HEK293 (cell line): Measurements from ENCODE around the gene ASXL1.

Experiments used
- CTCF ChIA-PET: fragments of 350-600 bp; formaldehyde crosslinking; extraction: SDS; loops from one replicate; lab custom pipeline; 2021; ENCODE audit warnings: antibody characterized with exemption; lab: Yijun Ruan, JAX
- POLR2A ChIA-PET: fragments of 300-600 bp; formaldehyde crosslinking; extraction: SDS; loops from one replicate; lab custom pipeline; 2020; ENCODE audit warnings: antibody characterized with exemption, inconsistent platforms; lab: Yijun Ruan, JAX
- H3K27ac ChIP-seq: fragments of 200-500 bp; sonication (Bioruptor generic); 2 replicates; pipeline ENCODE4 v1.5.1; 2014; ENCODE audit warnings: low read depth, low read length, control low read depth, inconsistent platforms; ENCODE audit errors: extremely low read depth
- H3K36me3 ChIP-seq, 2 experiments: fragments of 200-500 bp in 1 of 2; sonication (Bioruptor generic) in 1 of 2; 1 replicate in 1 of 2; 2 replicates in 1 of 2; pipeline ENCODE4 v1.5.1; 2014 to 2017; ENCODE audit warnings: inconsistent platforms in 2 of 2, low read length in 2 of 2; ENCODE audit not compliant: control insufficient read depth in 2 of 2, insufficient read depth in 1 of 2
- H3K4me1 ChIP-seq: fragments of 200-500 bp; sonication (Bioruptor generic); 2 replicates; pipeline ENCODE4 v1.5.1; 2014; ENCODE audit warnings: mild to moderate bottlenecking, low read length, inconsistent platforms; ENCODE audit not compliant: control insufficient read depth, insufficient read depth
- H3K4me3 ChIP-seq: 2 replicates; pipeline ENCODE4 v1.5.1; 2011; ENCODE audit warnings: low read depth, mild to moderate bottlenecking, control low read depth, low read length, moderate library complexity
- H3K9me3 ChIP-seq: fragments of 200-500 bp; sonication (Bioruptor generic); 2 replicates; pipeline ENCODE4 v1.5.1; 2014; ENCODE audit warnings: low read depth, low read length, inconsistent platforms; ENCODE audit not compliant: control insufficient read depth, insufficient read depth
- EGR2 ChIP-seq: fragments of 450-650 bp; formaldehyde crosslinking; IDR thresholded peaks from 2 replicates; pipeline ENCODE4 v1.5.1; 2016; ENCODE audit warnings: low read depth, missing biosample characterization, missing genetic modification characterization
- GLIS1 ChIP-seq: fragments of 450-650 bp; formaldehyde crosslinking; IDR thresholded peaks from 2 replicates; pipeline ENCODE4 v1.5.1; 2016; ENCODE audit warnings: missing biosample characterization, missing genetic modification characterization
- GLIS2 ChIP-seq: fragments of 450-650 bp; formaldehyde crosslinking; IDR thresholded peaks from 2 replicates; pipeline ENCODE4 v1.5.1; 2016; ENCODE audit warnings: missing biosample characterization, missing genetic modification characterization
- SETDB1 ChIP-seq: IDR thresholded peaks from one replicate; pipeline ENCODE4 v1.6.1; 2017; ENCODE audit warnings: mild to moderate bottlenecking, low read length, moderate library complexity, mixed read lengths; ENCODE audit not compliant: insufficient read length
- ZFHX2 ChIP-seq: fragments of 450-650 bp; formaldehyde crosslinking; conservative IDR thresholded peaks from 2 replicates; pipeline ENCODE4 v1.5.1; 2016; ENCODE audit warnings: missing biosample characterization, missing genetic modification characterization
- ZIC2 ChIP-seq: fragments of 450-650 bp; formaldehyde crosslinking; IDR thresholded peaks from 2 replicates; pipeline ENCODE4 v1.5.1; 2016; ENCODE audit warnings: missing biosample characterization, missing genetic modification characterization
- ZNF114 ChIP-seq: fragments of 450-650 bp; formaldehyde crosslinking; IDR thresholded peaks from 2 replicates; pipeline ENCODE4 v1.5.0; 2017; ENCODE audit warnings: missing biosample characterization, missing genetic modification characterization
- ZNF214 ChIP-seq: fragments of 450-650 bp; formaldehyde crosslinking; IDR thresholded peaks from 2 replicates; pipeline ENCODE4 v1.5.1; 2017; ENCODE audit warnings: missing biosample characterization, mild to moderate bottlenecking, missing genetic modification characterization, borderline replicate concordance
- ZNF324 ChIP-seq: fragments of 450-650 bp; formaldehyde crosslinking; IDR thresholded peaks from 2 replicates; pipeline ENCODE4 v1.5.1; 2016; ENCODE audit warnings: missing biosample characterization, missing genetic modification characterization
- ZNF354C ChIP-seq: fragments of 450-650 bp; formaldehyde crosslinking; IDR thresholded peaks from 2 replicates; pipeline ENCODE4 v1.5.1; 2016; ENCODE audit warnings: missing biosample characterization, missing genetic modification characterization, low read depth, borderline replicate concordance
- ZNF629 ChIP-seq: fragments of 450-650 bp; formaldehyde crosslinking; IDR thresholded peaks from 2 replicates; pipeline ENCODE4 v1.5.1; 2017; ENCODE audit warnings: missing biosample characterization, missing genetic modification characterization
- ZNF658 ChIP-seq: fragments of 450-650 bp; formaldehyde crosslinking; IDR thresholded peaks from 2 replicates; pipeline ENCODE4; 2016; ENCODE audit warnings: missing biosample characterization, missing genetic modification characterization
- ZNF677 ChIP-seq: fragments of 450-650 bp; IDR thresholded peaks from 2 replicates; pipeline ENCODE4 v1.5.0; 2018; ENCODE audit warnings: missing biosample characterization, mild to moderate bottlenecking, missing genetic modification characterization, moderate library complexity
- ZSCAN16 ChIP-seq: fragments of 450-650 bp; formaldehyde crosslinking; IDR thresholded peaks from 2 replicates; pipeline ENCODE4 v1.5.1; 2016; ENCODE audit warnings: missing biosample characterization, missing genetic modification characterization
- TF ChIP-seq, protein P1 (sequence below): fragments of 450-650 bp; formaldehyde crosslinking; IDR thresholded peaks from 2 replicates; pipeline ENCODE4 v1.5.1; 2016; ENCODE audit warnings: missing biosample characterization, missing genetic modification characterization

Gene ASXL1

DNA sequence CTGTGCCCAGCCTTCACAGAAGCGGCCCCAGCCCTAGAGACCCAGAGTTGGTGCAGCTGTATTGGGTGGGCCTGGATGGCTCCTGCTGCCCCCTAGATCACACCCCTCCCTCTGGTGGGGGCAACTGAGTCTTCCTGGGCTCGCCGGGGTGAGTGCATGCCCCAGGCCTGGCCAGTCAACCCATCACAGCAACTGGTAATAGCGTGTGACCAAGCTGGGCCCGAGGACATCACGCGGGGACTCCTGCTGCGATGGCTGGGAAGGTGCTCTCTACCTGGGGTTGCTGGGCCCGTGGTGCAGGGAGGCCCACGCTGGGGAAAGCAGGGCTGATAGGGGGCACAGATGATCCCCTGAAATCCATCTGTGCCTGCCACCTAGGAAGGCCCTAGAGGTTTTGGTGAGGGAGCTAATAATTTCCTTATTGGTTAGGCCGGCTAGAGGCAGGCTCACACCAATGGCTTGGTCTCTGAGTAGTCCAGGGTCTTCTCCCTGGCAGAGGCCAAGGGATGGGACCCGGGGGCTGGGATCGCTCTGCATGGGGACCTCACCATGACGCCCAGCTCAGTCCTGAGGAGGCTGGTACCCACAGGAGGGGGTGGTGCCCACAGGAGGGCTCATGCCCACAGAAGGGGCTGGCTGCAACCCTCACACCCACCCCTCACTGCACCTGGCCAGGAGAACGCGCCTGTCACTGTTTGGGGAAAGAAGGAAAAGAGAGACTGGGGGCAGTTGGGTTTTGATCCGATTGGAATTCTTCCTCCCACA, 103.9 kb downstream of the ASXL1 start:
- peaks cover 0 to 4% of the 10 kb centered on the region in 2 experiments; a peak in 1 of 3 replicates for H3K36me3 ChIP-seq
- no peaks in the 10 kb centered on the region for H3K9me3 ChIP-seq
- H3K4me3 ChIP-seq: no peak overlapping the region
- CTCF ChIA-PET: no interaction called here
- no peaks in the 10 kb centered on the region; the same call in 1 of the 2 replicates for H3K4me1 ChIP-seq
- TF ChIP-seq ZIC2 (tag by site-specific recombination) (0 out of 2 replicates have a peak, but pooled peaks have one; percentile 10), ZNF658 (no peak)
- H3K27ac ChIP-seq: no peak overlapping the region
- POLR2A ChIA-PET: no interaction called here

DNA sequence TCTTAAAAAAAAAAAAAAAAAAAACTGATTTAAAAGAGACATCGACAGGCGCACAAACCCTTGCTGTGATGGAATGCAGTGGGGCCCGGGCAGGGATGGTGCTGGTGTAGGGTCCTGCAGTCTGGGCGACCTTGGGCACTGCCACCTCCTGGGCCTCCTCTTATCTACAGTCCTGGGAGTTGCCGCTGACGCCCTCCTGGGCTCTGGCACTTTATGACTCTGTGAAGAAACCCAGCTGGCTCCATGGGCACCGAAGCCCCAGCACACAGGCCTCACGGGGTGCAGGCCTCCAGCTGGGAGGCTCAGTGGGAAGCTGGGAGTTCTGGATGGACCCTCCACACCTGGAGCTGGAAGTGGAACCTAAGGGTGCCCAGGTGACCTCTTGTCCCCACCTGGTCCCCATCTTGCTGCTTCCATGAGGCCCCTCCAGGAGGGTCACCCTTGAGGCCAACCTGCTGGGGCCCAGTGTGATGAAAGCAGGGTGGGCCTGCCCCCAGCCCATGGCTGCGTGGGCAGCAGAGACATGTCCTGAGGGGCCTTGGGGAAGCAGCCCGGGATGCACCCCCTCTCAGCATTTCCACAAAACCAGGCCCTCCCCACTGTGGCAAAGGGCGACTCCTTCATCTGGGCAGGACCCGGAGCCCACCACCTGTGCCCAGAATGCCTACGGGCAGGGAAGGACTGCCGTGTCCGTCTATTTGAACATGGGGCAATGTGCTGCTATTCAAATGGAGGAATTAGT, 104.9 kb downstream of the ASXL1 start:
- H3K36me3 ChIP-seq: peaks cover 0 to 4% of the 10 kb centered on the region in 2 experiments; a peak in 1 of 3 replicates
- POLR2A ChIA-PET: no interaction called here
- H3K9me3 ChIP-seq: no peaks in the 10 kb centered on the region
- no peak overlapping the region for H3K4me3 ChIP-seq
- CTCF ChIA-PET: no interaction called here
- no peak for TF ChIP-seq ZNF677 (tag by site-specific recombination)
- TF ChIP-seq ZNF354C (tag by site-specific recombination): no peak
- no peak for TF ChIP-seq ZNF214 (tag by site-specific recombination)
- TF ChIP-seq ZIC2 (tag by site-specific recombination): peak; percentile 90
- no peak for TF ChIP-seq SETDB1
- TF ChIP-seq, protein P1, sequence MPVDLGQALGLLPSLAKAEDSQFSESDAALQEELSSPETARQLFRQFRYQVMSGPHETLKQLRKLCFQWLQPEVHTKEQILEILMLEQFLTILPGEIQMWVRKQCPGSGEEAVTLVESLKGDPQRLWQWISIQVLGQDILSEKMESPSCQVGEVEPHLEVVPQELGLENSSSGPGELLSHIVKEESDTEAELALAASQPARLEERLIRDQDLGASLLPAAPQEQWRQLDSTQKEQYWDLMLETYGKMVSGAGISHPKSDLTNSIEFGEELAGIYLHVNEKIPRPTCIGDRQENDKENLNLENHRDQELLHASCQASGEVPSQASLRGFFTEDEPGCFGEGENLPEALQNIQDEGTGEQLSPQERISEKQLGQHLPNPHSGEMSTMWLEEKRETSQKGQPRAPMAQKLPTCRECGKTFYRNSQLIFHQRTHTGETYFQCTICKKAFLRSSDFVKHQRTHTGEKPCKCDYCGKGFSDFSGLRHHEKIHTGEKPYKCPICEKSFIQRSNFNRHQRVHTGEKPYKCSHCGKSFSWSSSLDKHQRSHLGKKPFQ: no peak
- no peak for TF ChIP-seq ZSCAN16 (tag by site-specific recombination)
- TF ChIP-seq ZNF324 (tag by site-specific recombination): no peak
- TF ChIP-seq GLIS2: 0 out of 2 replicates have a peak, but pooled peaks have one; percentile 18
- TF ChIP-seq, all 188 proteins: peak for 2
- H3K4me1 ChIP-seq: no peaks in the 10 kb centered on the region
- no peak overlapping the region for H3K27ac ChIP-seq

DNA sequence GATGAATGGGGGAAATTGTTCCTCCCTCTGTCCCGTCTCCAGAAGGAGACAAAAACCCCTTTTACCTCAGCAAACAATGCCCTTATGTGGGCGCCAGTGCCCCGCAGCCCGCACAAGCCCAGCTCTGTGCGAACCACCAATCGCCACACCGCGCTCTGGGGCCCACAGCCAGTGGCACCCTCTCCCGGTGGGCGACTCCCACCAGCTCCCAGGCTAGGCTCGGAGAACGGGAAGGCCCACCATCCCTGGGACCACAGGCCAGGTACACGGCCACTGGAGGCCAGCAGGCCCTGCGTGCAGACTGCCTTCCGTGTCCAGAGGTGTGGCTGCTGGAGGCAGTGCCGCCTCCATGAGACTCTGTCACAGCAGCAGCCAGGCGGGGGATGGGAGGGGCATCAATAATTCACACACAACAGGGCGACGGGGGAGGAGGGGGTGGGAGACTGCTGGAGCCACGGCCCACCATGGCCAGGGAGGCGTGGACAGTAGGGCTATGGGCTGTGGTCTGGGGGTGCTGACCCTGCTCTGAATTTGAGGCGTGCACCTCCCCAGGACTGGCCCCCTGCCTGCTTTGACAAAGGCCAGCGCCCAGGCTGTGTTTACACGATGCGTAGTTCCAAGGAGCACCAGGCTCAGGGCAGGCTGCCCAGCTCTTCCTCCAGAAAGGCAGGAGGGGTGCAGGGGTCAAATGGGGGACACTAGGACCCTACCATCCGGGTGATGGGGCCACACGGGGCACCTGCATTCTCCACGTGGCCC, 105.7 kb downstream of the ASXL1 start:
- Histone ChIP-seq H3K4me1 (no peaks in the 10 kb centered on the region), H3K9me3 (no peaks in the 10 kb centered on the region), H3K27ac (no peak overlapping the region), H3K36me3 (peaks cover 0 to 4% of the 10 kb centered on the region in 2 experiments; a peak in 1 of 3 replicates), H3K4me3 (no peak overlapping the region)
- ChIA-PET CTCF (no interaction called here), POLR2A (no interaction called here)
- TF ChIP-seq EGR2 (peak; percentile 64), ZNF114 (tag by site-specific recombination) (no peak), ZNF629 (no peak), ZFHX2 (tag by site-specific recombination) (peak; percentile 39; the same call in 1 of the 2 replicates), GLIS1 (tag by site-specific recombination) (peak; percentile 8; the same call in 1 of the 2 replicates)
